Measurements from ENCODE around the gene PPEF2. TPM values are rescaled to one million over a fixed set of nuclear protein-coding genes. Genes with fewer than 3 reads are reported as not detected.

Gene PPEF2
- total and polyA plus RNA-seq, 4 donors, result 0.17 TPM; not detected in 3

Small RNA genes lying within 50 kb of the gene (small RNA-seq; reads per million reads assigned to genes)
- gene RNU2-16P, result 0.07 reads per million

Other genes with a start within 250 kb of the PPEF2 start
- 10 to 100 TPM; 77.3 to 81.6 TPM for gene G3BP2, start 229.0 kb downstream of the PPEF2 start, total RNA-seq
- 10 to 100 TPM; 15.7 to 32.9 TPM for gene G3BP2, start 229.0 kb downstream of the PPEF2 start, polyA plus RNA-seq
- gene USO1, start 177.9 kb downstream of the PPEF2 start, total RNA-seq, result 10 to 100 TPM; 41.6 to 77.0 TPM
- 10 to 100 TPM; 18.4 to 37.4 TPM for gene USO1, start 177.9 kb downstream of the PPEF2 start, polyA plus RNA-seq
- gene NAAA, start 38.6 kb upstream of the PPEF2 start, total RNA-seq, result 100 to 1,000 TPM in 1 of 2 donors, 10 to 100 TPM in 1; 49.4 to 122 TPM
- 10 to 100 TPM; 42.2 to 65.1 TPM for gene NAAA, start 38.6 kb upstream of the PPEF2 start, polyA plus RNA-seq
- gene SDAD1, start 88.5 kb upstream of the PPEF2 start, total RNA-seq, result 10 to 100 TPM; 11.4 to 16.3 TPM
- gene SDAD1, start 88.5 kb upstream of the PPEF2 start, polyA plus RNA-seq, result 10 to 100 TPM in 1 of 2 donors, 1 to 10 TPM in 1; 9.8 to 25.3 TPM
- 1 to 10 TPM; 1.4 to 2.3 TPM for gene CXCL9, start 105.1 kb upstream of the PPEF2 start, total RNA-seq
- gene CXCL9, start 105.1 kb upstream of the PPEF2 start, polyA plus RNA-seq, result 1 to 10 TPM in 1 of 2 donors, under 1 TPM in 1; 0.22 to 1.3 TPM
- gene CXCL10, start 121.0 kb upstream of the PPEF2 start, total RNA-seq, result 1 to 10 TPM in 1 of 2 donors, under 1 TPM in 1; 0.84 to 9.4 TPM
- gene CXCL10, start 121.0 kb upstream of the PPEF2 start, polyA plus RNA-seq, result 1 to 10 TPM; 1.1 to 1.4 TPM
- gene CXCL11, start 133.6 kb upstream of the PPEF2 start, total RNA-seq, result under 1 TPM in 1 of 2 donors, not detected in 1; 0.79 TPM
- gene CXCL11, start 133.6 kb upstream of the PPEF2 start, polyA plus RNA-seq, result under 1 TPM in 1 of 2 donors, not detected in 1; 0.27 TPM
- gene ART3, start 172.3 kb upstream of the PPEF2 start, total RNA-seq, result under 1 TPM in 1 of 2 donors, not detected in 1; 0.08 TPM
- not detected for gene ART3, start 172.3 kb upstream of the PPEF2 start, polyA plus RNA-seq
- gene NUP54, start 245.9 kb upstream of the PPEF2 start, total RNA-seq, result 10 to 100 TPM; 20.2 to 29.3 TPM
- 10 to 100 TPM in 1 of 2 donors, 1 to 10 TPM in 1; 8.3 to 12.8 TPM for gene NUP54, start 245.9 kb upstream of the PPEF2 start, polyA plus RNA-seq